GM12874 (cell line): ENCODE data around the gene DNAI1.

Source experiments
- CTCF ChIP-seq: IDR thresholded peaks from 2 replicates; pipeline ENCODE4 v1.5.1; 2011; ENCODE audit warnings: low read depth, mild to moderate bottlenecking, control low read depth, low read length, moderate library complexity; ENCODE audit not compliant: insufficient read depth

DNAI1 gene

GRCh38 chr9:34550016-34550680 lies 91.5 kb downstream of the DNAI1 start:
- TF ChIP-seq CTCF, result no peak

GRCh38 chr9:34550681-34551270 lies 92.2 kb downstream of the DNAI1 start:
- TF ChIP-seq CTCF, result no peak

- TF ChIP-seq CTCF, result no peak
Measured at GRCh38 chr9:34551751-34552605, 93.4 kb downstream of the DNAI1 start.

- TF ChIP-seq CTCF, result no peak
Measured at GRCh38 chr9:34552606-34552981, 94.0 kb downstream of the DNAI1 start.

- no peak for TF ChIP-seq CTCF
Measured at GRCh38 chr9:34552986-34553385, 94.4 kb downstream of the DNAI1 start.

GRCh38 chr9:34553511-34554021 lies 95.0 kb downstream of the DNAI1 start:
- no peak for TF ChIP-seq CTCF
